GM19468 (cell line): ENCODE results near the gene TTC24.
"Not testable (repeated sequence)": the region's sequence is repeated elsewhere in the genome, so short reads cannot be mapped to it uniquely, and the experiment has no call there.

Source experiments
- ATAC-seq: cut with Tn5 transposase; IDR thresholded peaks from one replicate; pipeline ENCODE4 v1.9.1; 2021; ENCODE audit warnings: mild to moderate bottlenecking, moderate library complexity, moderate number of reproducible peaks; ENCODE audit not compliant: unreplicated experiment; ENCODE audit errors: extremely low read depth

TTC24 gene

GRCh38 chr1:156631152-156631551 is 51.6 kb downstream of the TTC24 start:
- not testable (repeated sequence) for ATAC-seq

GRCh38 chr1:156632355-156632754 is 52.8 kb downstream of the TTC24 start:
- ATAC-seq = no peak
